Loucy (cell line): ENCODE measurements around the gene MRPL42.
A peak's percentile ranks its signal among the peaks of the same experiment; 100 is the strongest.

Experiments
- H2AFZ ChIP-seq: fragments of 200-600 bp; sonication (generic); 2 replicates; pipeline ENCODE4 v1.6.0; 2016; ENCODE audit warnings: antibody characterized with exemption, mild to moderate bottlenecking, low read length, moderate library complexity
- H3F3A ChIP-seq: fragments of 200-600 bp; 2 replicates; pipeline ENCODE4 v1.6.0; 2016; ENCODE audit warnings: antibody characterized with exemption, low read depth, mild to moderate bottlenecking
- H3K27me3 ChIP-seq: fragments of 200-600 bp; sonication (generic); 2 replicates; pipeline ENCODE4 v1.6.1; 2014; ENCODE audit warnings: low read length, mild to moderate bottlenecking; ENCODE audit not compliant: insufficient read depth, poor library complexity, severe bottlenecking
- H3K36me3 ChIP-seq: fragments of 200-600 bp; sonication (generic); 2 replicates; pipeline ENCODE4 v1.6.1; 2016; ENCODE audit warnings: low read length; ENCODE audit not compliant: insufficient read depth
- H3K4me1 ChIP-seq: fragments of 200-600 bp; sonication (generic); 2 replicates; pipeline ENCODE4 v1.5.1; 2014; ENCODE audit warnings: low read length, mild to moderate bottlenecking; ENCODE audit not compliant: insufficient read depth, poor library complexity, severe bottlenecking
- H3K4me2 ChIP-seq: fragments of 200-600 bp; sonication (generic); 2 replicates; pipeline ENCODE4 v1.6.0; 2014; ENCODE audit warnings: antibody characterized with exemption, low read length, low read depth, mild to moderate bottlenecking; ENCODE audit not compliant: poor library complexity, severe bottlenecking
- H3K4me3 ChIP-seq: fragments of 200-600 bp; sonication (generic); 2 replicates; pipeline ENCODE4 v1.5.1; 2014; ENCODE audit warnings: low read length, mild to moderate bottlenecking, mixed read lengths; ENCODE audit not compliant: poor library complexity, severe bottlenecking
- H3K79me2 ChIP-seq: fragments of 200-600 bp; sonication (generic); 2 replicates; pipeline ENCODE4 v1.6.1; 2014; ENCODE audit warnings: low read length; ENCODE audit not compliant: insufficient read depth
- H3K9ac ChIP-seq: fragments of 200-600 bp; sonication (generic); 2 replicates; pipeline ENCODE4 v1.6.0; 2014; ENCODE audit warnings: mild to moderate bottlenecking, low read depth, low read length, moderate library complexity; ENCODE audit not compliant: poor library complexity, severe bottlenecking
- H3K9me2 ChIP-seq: fragments of 200-600 bp; sonication (generic); replicated peaks from 2 replicates; pipeline ENCODE4 v1.6.1; 2016; ENCODE audit warnings: low read depth, low read length, mixed read lengths
- H3K9me3 ChIP-seq: fragments of 200-600 bp; sonication (generic); 2 replicates; pipeline ENCODE4 v1.6.1; 2014; ENCODE audit warnings: mild to moderate bottlenecking, antibody characterized with exemption, low read length, low read depth; ENCODE audit not compliant: insufficient read depth
- H4K20me1 ChIP-seq: fragments of 200-600 bp; sonication (generic); 2 replicates; pipeline ENCODE4 v1.6.0; 2014; ENCODE audit warnings: antibody characterized with exemption, low read length, mild to moderate bottlenecking; ENCODE audit not compliant: insufficient read depth, poor library complexity, severe bottlenecking
- EZH2phosphoT487 ChIP-seq: fragments of 200-600 bp; IDR thresholded peaks from 2 replicates; pipeline ENCODE4 v1.6.1; 2018; ENCODE audit warnings: antibody characterized with exemption, mild to moderate bottlenecking, moderate library complexity, borderline replicate concordance
- TF ChIP-seq, protein P1 (sequence below): fragments of 200-600 bp; sonication (generic); conservative IDR thresholded peaks from 2 replicates; pipeline ENCODE4 v1.5.1; 2014; ENCODE audit warnings: mild to moderate bottlenecking, antibody characterized with exemption, low read length

The MRPL42 gene

GRCh38 chr12:93438266-93439050 is 28.9 kb upstream of the MRPL42 start:
- Histone ChIP-seq H3K9me2 (no peaks in the 10 kb centered on the region), H4K20me1 (peaks cover 80% of the 10 kb centered on the region), H3K36me3 (no peaks in the 10 kb centered on the region), H3K4me3 (peak overlapping the region; percentile 98), H3K9me3 (no peaks in the 10 kb centered on the region), H3K79me2 (peaks cover 87% of the 10 kb centered on the region), H3F3A (no peaks in the 10 kb centered on the region), H3K4me1 (peaks cover 67% of the 10 kb centered on the region), H3K9ac (peak overlapping the region; percentile 98), H3K4me2 (peak overlapping the region; percentile 94), H3K27me3 (no peaks in the 10 kb centered on the region), H2AFZ (no peak overlapping the region)
- TF ChIP-seq, protein P1, sequence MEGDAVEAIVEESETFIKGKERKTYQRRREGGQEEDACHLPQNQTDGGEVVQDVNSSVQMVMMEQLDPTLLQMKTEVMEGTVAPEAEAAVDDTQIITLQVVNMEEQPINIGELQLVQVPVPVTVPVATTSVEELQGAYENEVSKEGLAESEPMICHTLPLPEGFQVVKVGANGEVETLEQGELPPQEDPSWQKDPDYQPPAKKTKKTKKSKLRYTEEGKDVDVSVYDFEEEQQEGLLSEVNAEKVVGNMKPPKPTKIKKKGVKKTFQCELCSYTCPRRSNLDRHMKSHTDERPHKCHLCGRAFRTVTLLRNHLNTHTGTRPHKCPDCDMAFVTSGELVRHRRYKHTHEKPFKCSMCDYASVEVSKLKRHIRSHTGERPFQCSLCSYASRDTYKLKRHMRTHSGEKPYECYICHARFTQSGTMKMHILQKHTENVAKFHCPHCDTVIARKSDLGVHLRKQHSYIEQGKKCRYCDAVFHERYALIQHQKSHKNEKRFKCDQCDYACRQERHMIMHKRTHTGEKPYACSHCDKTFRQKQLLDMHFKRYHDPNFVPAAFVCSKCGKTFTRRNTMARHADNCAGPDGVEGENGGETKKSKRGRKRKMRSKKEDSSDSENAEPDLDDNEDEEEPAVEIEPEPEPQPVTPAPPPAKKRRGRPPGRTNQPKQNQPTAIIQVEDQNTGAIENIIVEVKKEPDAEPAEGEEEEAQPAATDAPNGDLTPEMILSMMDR, result no peak
- TF ChIP-seq EZH2phosphoT487, result no peak

DNA sequence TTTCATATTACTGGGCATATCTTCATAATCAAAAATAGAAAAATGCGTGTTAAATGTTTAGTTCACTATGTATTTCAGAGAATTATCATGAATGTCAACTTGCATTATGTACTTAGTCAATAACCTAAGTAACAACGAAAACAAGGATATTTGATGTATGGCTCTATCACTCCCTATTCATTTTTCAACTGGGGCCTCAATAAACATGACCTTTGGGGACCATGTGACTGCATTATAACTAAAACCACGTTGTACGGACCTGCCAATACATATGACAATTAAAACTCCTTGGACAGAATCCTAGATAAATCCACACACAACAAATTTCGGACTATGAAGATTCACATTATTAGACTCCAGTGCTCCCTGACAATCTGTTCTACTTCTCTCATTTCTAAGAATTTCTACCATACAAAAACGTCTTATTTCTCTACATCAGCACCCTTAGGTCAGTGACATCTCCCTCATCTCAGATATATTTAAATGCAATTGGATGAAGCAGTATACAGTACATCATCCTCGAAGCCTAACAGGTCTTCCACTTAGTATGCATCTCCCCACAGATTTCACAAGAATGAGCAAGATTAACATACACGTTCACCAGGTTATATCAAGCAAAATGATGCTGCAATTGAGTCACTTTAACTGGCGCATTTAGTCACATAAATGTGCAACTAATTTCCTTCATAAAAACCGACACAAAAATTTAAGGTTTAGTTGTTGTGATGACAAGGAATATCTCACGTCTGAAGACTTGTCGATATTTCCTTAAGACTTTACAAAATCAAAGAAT is 27.1 kb upstream of the MRPL42 start:
- Histone ChIP-seq H3F3A (no peaks in the 10 kb centered on the region), H3K36me3 (no peaks in the 10 kb centered on the region), H4K20me1 (peaks cover 62% of the 10 kb centered on the region), H3K9ac (peak overlapping the region; percentile 98), H3K9me2 (no peaks in the 10 kb centered on the region), H3K4me1 (peaks cover 63% of the 10 kb centered on the region), H3K4me3 (peak overlapping the region; percentile 98), H3K4me2 (peak overlapping the region; percentile 94), H2AFZ (no peak overlapping the region), H3K79me2 (peaks cover 69% of the 10 kb centered on the region), H3K9me3 (no peaks in the 10 kb centered on the region), H3K27me3 (no peaks in the 10 kb centered on the region)
- TF ChIP-seq, protein P1, result no peak
- TF ChIP-seq EZH2phosphoT487, result no peak

DNA sequence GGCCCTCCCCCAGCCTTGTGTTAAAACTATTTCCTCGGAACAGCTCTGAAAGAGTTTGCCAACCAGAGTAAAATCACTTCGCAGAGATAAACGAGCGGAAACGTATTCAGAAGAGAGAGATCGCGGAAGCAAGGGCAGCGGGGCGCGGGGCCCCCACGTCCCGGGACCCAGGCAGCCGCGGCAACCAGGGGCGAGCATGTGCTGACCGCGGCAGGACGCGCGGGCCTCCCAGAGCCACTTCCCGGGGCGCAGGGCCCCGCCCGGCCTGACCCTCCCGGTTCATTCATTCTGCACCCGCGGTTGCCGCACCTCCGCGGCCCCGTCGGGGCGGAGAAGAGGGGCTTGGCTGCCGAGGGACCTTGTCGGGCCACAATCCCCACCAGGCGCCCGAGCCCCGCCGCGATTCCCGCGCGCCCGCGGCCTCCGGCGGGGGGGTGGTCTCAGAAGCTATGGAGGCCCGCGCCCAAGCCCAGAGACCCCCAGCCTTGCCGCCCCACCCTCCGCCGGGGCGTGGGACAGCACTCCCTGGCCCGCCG is 26.2 kb upstream of the MRPL42 start:
- peaks cover 53% of the 10 kb centered on the region for H4K20me1 ChIP-seq
- H3K4me3 ChIP-seq, result peak overlapping the region; percentile 98
- peak overlapping the region; percentile 99; the same call in 1 of the 2 replicates for H2AFZ ChIP-seq

More for the DNA sequence above, 26.2 kb upstream of the MRPL42 start:
- Histone ChIP-seq H3K9me2 (no peaks in the 10 kb centered on the region), H3K27me3 (no peaks in the 10 kb centered on the region), H3F3A (no peaks in the 10 kb centered on the region), H3K9ac (peak overlapping the region; percentile 98), H3K36me3 (no peaks in the 10 kb centered on the region), H3K9me3 (no peaks in the 10 kb centered on the region), H3K4me2 (peak overlapping the region; percentile 94), H3K79me2 (peaks cover 60% of the 10 kb centered on the region), H3K4me1 (peaks cover 58% of the 10 kb centered on the region)
- TF ChIP-seq EZH2phosphoT487, result no peak
- TF ChIP-seq, protein P1, result no peak
